ENCODE measurements around the gene NTPCR.
"Not testable (repeated sequence)": the region's sequence is repeated elsewhere in the genome, so short reads cannot be mapped to it uniquely, and the experiment has no call there.

Gene NTPCR

GRCh38 chr1:232987046-232987773, 36.8 kb downstream of the NTPCR start:
- no peak for DNase-seq

- DNase-seq = no peak
These were observed 37.3 kb downstream of the NTPCR start for GRCh38 chr1:232987774-232988140.

GRCh38 chr1:232988572-232989040, 38.2 kb downstream of the NTPCR start:
- DNase-seq = no peak

- DNase-seq = no peak
These were observed 40.0 kb downstream of the NTPCR start for GRCh38 chr1:232990176-232991128.

GRCh38 chr1:232991238-232991637, 40.8 kb downstream of the NTPCR start:
- no peak for DNase-seq

- no peak for DNase-seq
These were observed 41.8 kb downstream of the NTPCR start for GRCh38 chr1:232992227-232992626.

GRCh38 chr1:232993555-232993954, 43.1 kb downstream of the NTPCR start:
- no peak for DNase-seq

- DNase-seq = no peak
These were observed 44.8 kb downstream of the NTPCR start for GRCh38 chr1:232995189-232995588.

GRCh38 chr1:232996143-232996542, 45.7 kb downstream of the NTPCR start:
- DNase-seq = no peak

GRCh38 chr1:232998138-232998537, 47.7 kb downstream of the NTPCR start:
- no peak for DNase-seq

- DNase-seq = no peak
These were observed 48.2 kb downstream of the NTPCR start for GRCh38 chr1:232998646-232999045.

- DNase-seq = no peak
These were observed 49.7 kb downstream of the NTPCR start for GRCh38 chr1:232999956-233000625.

- not testable (repeated sequence) for DNase-seq
These were observed 53.2 kb downstream of the NTPCR start for GRCh38 chr1:233003638-233004037.

GRCh38 chr1:233004451-233004850, 54.0 kb downstream of the NTPCR start:
- no peak for DNase-seq

GRCh38 chr1:233005156-233005555, 54.7 kb downstream of the NTPCR start:
- DNase-seq = no peak

GRCh38 chr1:233005703-233006102, 55.3 kb downstream of the NTPCR start:
- no peak for DNase-seq

- no peak for DNase-seq
These were observed 55.7 kb downstream of the NTPCR start for GRCh38 chr1:233006108-233006507.

GRCh38 chr1:233006541-233006973, 56.1 kb downstream of the NTPCR start:
- DNase-seq = no peak

- no peak for DNase-seq
These were observed 59.7 kb downstream of the NTPCR start for GRCh38 chr1:233010146-233010545.

- no peak for DNase-seq
These were observed 61.6 kb downstream of the NTPCR start for GRCh38 chr1:233012021-233012420.

- DNase-seq = no peak
These were observed 65.6 kb downstream of the NTPCR start for GRCh38 chr1:233015965-233016364.

- no peak for DNase-seq
These were observed 66.4 kb downstream of the NTPCR start for GRCh38 chr1:233016798-233017197.

- DNase-seq = no peak
These were observed 68.7 kb downstream of the NTPCR start for GRCh38 chr1:233019083-233019482.
